GM12878 (cell line): ENCODE measurements around the gene MEIOB. TPM values are rescaled to one million over a fixed set of nuclear protein-coding genes. Genes with fewer than 3 reads are reported as not detected.

Experiments used
- ATAC-seq: fragments of 200-7000 bp; cut with Tn5 transposase; 3 replicates; pipeline ENCODE4 v1.9.1; 2020; ENCODE audit warnings: mild to moderate bottlenecking, moderate library complexity
- BruUV-seq: library from RNA; stranded (reverse); fragments of 400-500 nt; replicated peaks from 2 replicates; lab custom pipeline; 2021; lab: Mats Ljungman, UMichigan
- CTCF ChIA-PET: fragments of 300-600 bp; sonication (Branson Sonifier 250); formaldehyde crosslinking; extraction: SDS; loops from one replicate; lab custom pipeline; 2021; ENCODE audit warnings: inconsistent platforms; lab: Yijun Ruan, JAX
- POLR2A ChIA-PET: fragments of 350-600 bp; formaldehyde crosslinking; extraction: SDS; loops from one replicate; lab custom pipeline; 2021; ENCODE audit warnings: inconsistent platforms; lab: Charles Lee
- RAD21 ChIA-PET: fragments of 300-600 bp; sonication (Branson Sonifier 250); formaldehyde crosslinking; loops from one replicate; lab custom pipeline; 2023; ENCODE audit warnings: antibody characterized with exemption; ENCODE audit not compliant: unreplicated experiment; lab: Charles Lee
- SMC1A ChIA-PET: fragments of 300-600 bp; sonication (Branson Sonifier 250); formaldehyde crosslinking; loops from one replicate; lab custom pipeline; 2023; ENCODE audit not compliant: unreplicated experiment, uncharacterized antibody; lab: Charles Lee
- DNase-seq: peaks from one replicate; pipeline ENCODE4 v3.0.0-alpha.2; 2011; ENCODE audit warnings: low read depth, low spot score
- FAIRE-seq: peaks from 3 replicates; lab custom pipeline; 2011; peaks lifted over from hg19 to GRCh38; lab: Jason Lieb, UNC
- H2AFZ ChIP-seq: 2 replicates; pipeline ENCODE4 v1.6.0; 2011; ENCODE audit warnings: low read depth, low read length, control low read depth; ENCODE audit not compliant: control insufficient read depth
- H3K27ac ChIP-seq: 2 replicates; pipeline ENCODE4 v1.5.1; 2011; ENCODE audit warnings: control low read depth; ENCODE audit not compliant: control insufficient read depth, insufficient read depth
- H3K27me3 ChIP-seq, 2 experiments: replicated peaks in 1 of 2; 2 replicates each; pipeline versions ENCODE4 v1.6.0 to v1.6.1; 2011; ENCODE audit warnings: low read length in 1 of 2; ENCODE audit not compliant: control insufficient read depth in 2 of 2, insufficient read depth in 2 of 2
- H3K36me3 ChIP-seq, 2 experiments: 2 replicates each; pipeline ENCODE4 v1.5.1; 2011; ENCODE audit warnings: low read length in 1 of 2; ENCODE audit not compliant: control insufficient read depth in 2 of 2, insufficient read depth in 2 of 2
- H3K4me1 ChIP-seq: 2 replicates; pipeline ENCODE4 v1.6.1; 2011; ENCODE audit warnings: mild to moderate bottlenecking, low read length, moderate library complexity, mixed read lengths; ENCODE audit not compliant: control insufficient read depth, insufficient read depth
- H3K4me2 ChIP-seq: 2 replicates; pipeline ENCODE4 v1.6.0; 2011; ENCODE audit warnings: control low read depth; ENCODE audit not compliant: control insufficient read depth, insufficient read depth
- H3K4me3 ChIP-seq: fragments of 200-600 bp; sonication (generic); 2 replicates; pipeline ENCODE4 v1.5.1; 2016
- H3K79me2 ChIP-seq: 2 replicates; pipeline ENCODE4 v1.6.0; 2011; ENCODE audit warnings: low read length; ENCODE audit not compliant: control insufficient read depth, insufficient read depth
- H3K9ac ChIP-seq: 2 replicates; pipeline ENCODE4 v1.8.0; 2011; ENCODE audit warnings: low read length, control low read depth, mixed read lengths; ENCODE audit not compliant: control insufficient read depth, insufficient read depth
- H3K9me3 ChIP-seq: replicated peaks from 3 replicates; pipeline ENCODE4 v1.5.1; 2011; ENCODE audit warnings: mild to moderate bottlenecking, low read length; ENCODE audit not compliant: control insufficient read depth, insufficient read depth
- H4K20me1 ChIP-seq: 2 replicates; pipeline ENCODE4 v1.6.0; 2011; ENCODE audit not compliant: control insufficient read depth, insufficient read depth
- CBFB ChIP-seq: IDR thresholded peaks from 2 replicates; pipeline ENCODE4 v1.6.1; 2016; ENCODE audit warnings: antibody characterized with exemption, low read depth
- CHD2 ChIP-seq: IDR thresholded peaks from 2 replicates; pipeline ENCODE4 v1.6.1; 2011; ENCODE audit warnings: low read depth, low read length, improper control_type of control experiment, borderline replicate concordance
- ELK1 ChIP-seq: IDR thresholded peaks from 2 replicates; pipeline ENCODE4 v1.6.1; 2012; ENCODE audit warnings: low read depth, low read length, improper control_type of control experiment
- HDGF ChIP-seq: fragments of 450-650 bp; IDR thresholded peaks from 2 replicates; pipeline ENCODE4 v1.6.1; 2016; ENCODE audit warnings: antibody characterized with exemption
- IRF4 ChIP-seq: IDR thresholded peaks from 2 replicates; pipeline ENCODE4 v1.6.1; 2011; ENCODE audit warnings: low read depth, low read length
- MEF2B ChIP-seq: fragments of 450-650 bp; IDR thresholded peaks from 2 replicates; pipeline ENCODE4 v1.6.1; 2018; ENCODE audit warnings: mild to moderate bottlenecking, moderate library complexity; ENCODE audit not compliant: partially characterized antibody, poor library complexity, severe bottlenecking
- POU2F2 ChIP-seq: IDR thresholded peaks from 3 replicates; pipeline ENCODE4 v1.6.1; 2011; ENCODE audit warnings: low read depth, mild to moderate bottlenecking, low read length, borderline replicate concordance
- RAD21 ChIP-seq: IDR thresholded peaks from 2 replicates; pipeline ENCODE4 v1.6.1; 2011; ENCODE audit warnings: mild to moderate bottlenecking, low read depth, low read length, moderate library complexity; ENCODE audit not compliant: insufficient read depth
- RAD51 ChIP-seq: fragments of 450-650 bp; IDR thresholded peaks from 2 replicates; pipeline ENCODE4 v1.6.1; 2016; ENCODE audit warnings: moderate library complexity, mild to moderate bottlenecking, inconsistent platforms
- RCOR1 ChIP-seq: conservative IDR thresholded peaks from 2 replicates; pipeline ENCODE4 v1.6.1; 2012; ENCODE audit warnings: low read depth, low read length, improper control_type of control experiment
- SIN3A ChIP-seq: IDR thresholded peaks from 2 replicates; pipeline ENCODE4 v1.6.1; 2012; ENCODE audit warnings: low read depth, low read length, improper control_type of control experiment
- ZNF274 ChIP-seq: IDR thresholded peaks from one replicate; pipeline ENCODE4 v1.8.0; 2011; ENCODE audit not compliant: insufficient read length, insufficient read depth
- WGBS: methylation state at CpG from one replicate; pipeline ENCODE4 v1.1.6; 2016; ENCODE audit warnings: low lambda C conversion rate; ENCODE audit not compliant: insufficient replicate concordance, insufficient coverage; ENCODE audit errors: missing lambda C conversion rate; 5-methylcytosine and 5-hydroxymethylcytosine counted together
- in situ Hi-C: fragments of 300-500 bp; cut with MboI; formaldehyde crosslinking; loops from 9 replicates; pipeline ENCODE4 v1.14.3; 2018; ENCODE audit warnings: mixed read lengths
- intact Hi-C: fragments of 100-400 bp; cut with micrococcal nuclease; formaldehyde crosslinking; loops from one replicate; pipeline ENCODE4 v1.14.2; 2022; ENCODE audit not compliant: unreplicated experiment
- polyA plus RNA-seq, 11 experiments: library from polyadenylated mRNA; depleted of rRNA in 4 of 11; unstranded in 6 of 11; stranded (reverse) in 5 of 11; fragments of >200 nt; fragmentation: Nextera tagmentation in 4 of 11; fragmentation: Illumina TruSeq in 1 of 11; extraction: Ambion mirVana in 4 of 11; extraction: Trizol in 1 of 11; gene quantifications; 1 replicate in 1 of 11; 2 replicates in 10 of 11; pipeline versions ENCODE4 v1.2.1 to v1.2.3, GENCODE V29; 2011 to 2016; ENCODE audit warnings: inconsistent platforms in 2 of 11, missing spikeins in 2 of 11, low read depth in 1 of 11
- total RNA-seq, 4 experiments: library from RNA; depleted of rRNA in 3 of 4; stranded (reverse); fragments of >200 nt in 3 of 4; fragmentation: Illumina TruSeq in 1 of 4; extraction: Trizol in 1 of 4; gene quantifications; 2 replicates each; pipeline versions ENCODE4 v1.2.1 to v1.2.3, GENCODE V29; 2013 to 2021
- TF ChIP-seq, protein P1 (sequence below): IDR thresholded peaks from 2 replicates; pipeline ENCODE4 v1.6.1; 2012; ENCODE audit warnings: low read depth, low read length, improper control_type of control experiment

MEIOB gene
- total and polyA plus RNA-seq, 10 of the 15 experiments (the other 5 are each of a cell fraction or from before 2014, with no cell fraction given): 0.04 to 0.26 (median 0.09) TPM; not detected in 5

DNA sequence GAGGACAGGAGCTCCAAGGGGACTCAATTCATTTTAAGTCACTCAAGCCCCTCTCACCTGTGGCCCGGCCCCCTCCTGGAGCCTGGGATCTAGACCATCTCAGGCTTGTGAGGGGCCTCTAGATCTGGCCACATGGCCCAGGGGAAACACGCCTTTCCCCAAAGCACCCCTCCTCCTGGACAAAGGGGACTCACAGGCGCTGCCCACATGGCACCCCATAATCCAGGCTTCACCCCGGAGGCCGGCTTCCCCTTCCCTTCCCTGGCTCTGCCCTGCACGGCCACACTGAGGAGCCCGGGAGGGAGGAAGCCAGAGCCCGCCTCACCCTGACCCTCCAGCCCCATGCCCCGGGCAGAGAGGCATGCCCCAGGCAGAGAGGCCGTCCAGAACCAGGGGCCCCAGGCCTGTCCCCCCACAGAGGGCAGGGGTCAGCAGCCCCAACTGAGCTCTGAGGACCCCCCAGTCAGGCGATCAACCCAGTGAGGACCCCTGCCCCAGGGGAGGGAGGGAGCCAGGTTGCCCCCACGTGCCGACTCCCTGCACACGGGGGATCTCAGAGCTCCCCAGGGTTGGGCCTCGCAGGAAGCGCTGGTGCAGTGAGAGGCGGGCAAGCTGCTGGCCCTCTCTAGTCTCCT lies 35.4 kb upstream of the MEIOB start:
- H3K4me1 ChIP-seq: no peaks in the 10 kb centered on the region
- H3K27ac ChIP-seq: no peak overlapping the region
- no peaks in the 10 kb centered on the region for H3K9me3 ChIP-seq
- no peak overlapping the region for H3K4me3 ChIP-seq
- ChIA-PET SMC1A (no interaction called here), RAD21 (no interaction called here), POLR2A (no interaction called here), CTCF (no interaction called here)
- in situ Hi-C loops: no loop called here
- H3K4me2 ChIP-seq: no peak overlapping the region
- H3K36me3 ChIP-seq: no peaks in the 10 kb centered on the region
- WGBS: 43% methylated on average over 15 of the region's 17 CpGs
- no TSS peak for BruUV-seq
- no peaks in the 10 kb centered on the region for H3K79me2 ChIP-seq
- no peak overlapping the region for H2AFZ ChIP-seq
- TF ChIP-seq RCOR1 (no peak), POU2F2 (no peak), SIN3A (no peak), MEF2B (no peak), CBFB (no peak), ELK1 (no peak), RAD21 (no peak), HDGF (no peak), RAD51 (no peak), IRF4 (no peak), CHD2 (no peak), ZNF274 (no peak)
- TF ChIP-seq, protein P1, sequence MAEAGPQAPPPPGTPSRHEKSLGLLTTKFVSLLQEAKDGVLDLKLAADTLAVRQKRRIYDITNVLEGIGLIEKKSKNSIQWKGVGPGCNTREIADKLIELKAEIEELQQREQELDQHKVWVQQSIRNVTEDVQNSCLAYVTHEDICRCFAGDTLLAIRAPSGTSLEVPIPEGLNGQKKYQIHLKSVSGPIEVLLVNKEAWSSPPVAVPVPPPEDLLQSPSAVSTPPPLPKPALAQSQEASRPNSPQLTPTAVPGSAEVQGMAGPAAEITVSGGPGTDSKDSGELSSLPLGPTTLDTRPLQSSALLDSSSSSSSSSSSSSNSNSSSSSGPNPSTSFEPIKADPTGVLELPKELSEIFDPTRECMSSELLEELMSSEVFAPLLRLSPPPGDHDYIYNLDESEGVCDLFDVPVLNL: no peak
- no peak overlapping the region for H3K9ac ChIP-seq
- no peaks in the 10 kb centered on the region for H4K20me1 ChIP-seq
- DNase-seq: no peak
- intact Hi-C loops: no loop called here
- no peak for ATAC-seq
- no peaks in the 10 kb centered on the region; a peak in 1 of 4 replicates for H3K27me3 ChIP-seq
- FAIRE-seq: no peak
